ENCODE measurements around the gene TTLL5.

The TTLL5 gene

GRCh38 chr14:75811136-75811829 lies 150.2 kb downstream of the TTLL5 start:
- Histone ChIP-seq H3K36me3 (ENCODE audit: control insufficient read depth, insufficient read depth, low read length) (no peaks in the 10 kb centered on the region), H3K27me3 (ENCODE audit: control insufficient read depth, insufficient read depth, low read length) (no peaks in the 10 kb centered on the region), H3K9ac (ENCODE audit: low read depth, low read length) (no peak overlapping the region), H3K4me3 (ENCODE audit: low read depth, low read length) (no peak overlapping the region), H3K9me3 (ENCODE audit: control insufficient read depth, insufficient read depth, low read length) (no peaks in the 10 kb centered on the region), H3K4me1 (ENCODE audit: control insufficient read depth, insufficient read depth, low read length) (peaks cover 7% of the 10 kb centered on the region)

DNA sequence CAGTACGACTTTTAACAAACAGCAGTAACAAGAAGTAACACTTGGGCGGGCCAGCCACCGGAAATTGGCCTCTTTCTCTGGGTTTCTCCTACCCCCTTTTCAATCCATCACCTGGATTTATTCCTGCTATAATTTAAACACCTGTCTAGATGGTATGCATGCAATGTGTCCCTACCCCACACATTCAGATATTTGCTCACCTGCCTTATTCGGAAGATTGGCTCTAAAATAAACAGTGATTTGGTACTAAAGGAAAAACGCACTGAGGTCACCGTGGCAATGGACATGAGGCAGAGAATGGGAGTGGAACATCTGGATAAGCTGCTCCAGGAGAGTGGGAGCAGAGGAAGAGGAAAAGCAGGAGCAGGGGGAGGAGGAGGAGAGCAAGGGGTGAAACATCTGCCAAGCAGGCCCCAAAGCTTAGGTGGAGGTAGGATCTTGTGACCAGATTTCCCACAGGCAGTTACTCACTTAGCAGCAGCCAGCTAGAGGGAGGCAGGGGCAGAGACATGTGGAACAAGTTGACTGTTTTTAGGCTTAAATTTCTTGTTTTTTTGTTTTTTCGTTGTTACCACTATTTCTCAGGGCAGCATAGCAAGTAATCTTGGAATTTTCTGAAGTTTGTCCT lies 150.9 kb downstream of the TTLL5 start:
- Histone ChIP-seq H3K27me3 (ENCODE audit: control insufficient read depth, insufficient read depth, low read length) (no peaks in the 10 kb centered on the region), H3K9ac (ENCODE audit: low read depth, low read length) (no peak overlapping the region), H3K4me1 (ENCODE audit: control insufficient read depth, insufficient read depth, low read length) (peaks cover 7% of the 10 kb centered on the region), H3K4me3 (ENCODE audit: low read depth, low read length) (no peak overlapping the region), H3K9me3 (ENCODE audit: control insufficient read depth, insufficient read depth, low read length) (no peaks in the 10 kb centered on the region), H3K36me3 (ENCODE audit: control insufficient read depth, insufficient read depth, low read length) (no peaks in the 10 kb centered on the region)

- H3K27me3 ChIP-seq (ENCODE audit: control insufficient read depth, insufficient read depth, low read length), result no peaks in the 10 kb centered on the region
- H3K4me1 ChIP-seq (ENCODE audit: control insufficient read depth, insufficient read depth, low read length), result peaks cover 7% of the 10 kb centered on the region
- H3K9me3 ChIP-seq (ENCODE audit: control insufficient read depth, insufficient read depth, low read length), result no peaks in the 10 kb centered on the region
- no peaks in the 10 kb centered on the region for H3K36me3 ChIP-seq (ENCODE audit: control insufficient read depth, insufficient read depth, low read length)
- no peak overlapping the region for H3K4me3 ChIP-seq (ENCODE audit: low read depth, low read length)
- H3K9ac ChIP-seq (ENCODE audit: low read depth, low read length), result no peak overlapping the region
Observed at GRCh38 chr14:75812622-75813021, 151.6 kb downstream of the TTLL5 start.

DNA sequence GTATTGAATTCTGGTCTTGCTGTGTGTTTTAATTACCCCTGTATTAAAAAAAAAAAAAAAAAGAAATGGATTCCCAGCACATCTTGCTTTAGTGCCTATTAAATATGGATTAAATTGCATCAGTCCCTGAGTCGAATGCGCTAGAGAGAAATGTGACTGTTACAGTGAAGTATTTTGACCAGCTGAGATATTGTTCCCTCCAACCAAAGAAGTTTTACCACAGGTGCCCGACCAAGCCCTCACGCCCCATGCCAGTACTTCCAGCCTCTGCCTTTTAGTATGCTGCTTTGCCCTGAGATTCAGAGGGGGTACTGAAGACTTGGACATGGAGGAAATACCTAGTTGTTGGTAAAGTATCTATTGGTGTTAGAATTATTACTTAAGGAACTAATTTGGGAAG lies 159.7 kb downstream of the TTLL5 start:
- Histone ChIP-seq H3K9me3 (ENCODE audit: control insufficient read depth, insufficient read depth, low read length) (no peaks in the 10 kb centered on the region), H3K36me3 (ENCODE audit: control insufficient read depth, insufficient read depth, low read length) (no peaks in the 10 kb centered on the region), H3K27me3 (ENCODE audit: control insufficient read depth, insufficient read depth, low read length) (no peaks in the 10 kb centered on the region), H3K9ac (ENCODE audit: low read depth, low read length) (no peak overlapping the region), H3K4me3 (ENCODE audit: low read depth, low read length) (no peak overlapping the region), H3K4me1 (ENCODE audit: control insufficient read depth, insufficient read depth, low read length) (no peaks in the 10 kb centered on the region)

DNA sequence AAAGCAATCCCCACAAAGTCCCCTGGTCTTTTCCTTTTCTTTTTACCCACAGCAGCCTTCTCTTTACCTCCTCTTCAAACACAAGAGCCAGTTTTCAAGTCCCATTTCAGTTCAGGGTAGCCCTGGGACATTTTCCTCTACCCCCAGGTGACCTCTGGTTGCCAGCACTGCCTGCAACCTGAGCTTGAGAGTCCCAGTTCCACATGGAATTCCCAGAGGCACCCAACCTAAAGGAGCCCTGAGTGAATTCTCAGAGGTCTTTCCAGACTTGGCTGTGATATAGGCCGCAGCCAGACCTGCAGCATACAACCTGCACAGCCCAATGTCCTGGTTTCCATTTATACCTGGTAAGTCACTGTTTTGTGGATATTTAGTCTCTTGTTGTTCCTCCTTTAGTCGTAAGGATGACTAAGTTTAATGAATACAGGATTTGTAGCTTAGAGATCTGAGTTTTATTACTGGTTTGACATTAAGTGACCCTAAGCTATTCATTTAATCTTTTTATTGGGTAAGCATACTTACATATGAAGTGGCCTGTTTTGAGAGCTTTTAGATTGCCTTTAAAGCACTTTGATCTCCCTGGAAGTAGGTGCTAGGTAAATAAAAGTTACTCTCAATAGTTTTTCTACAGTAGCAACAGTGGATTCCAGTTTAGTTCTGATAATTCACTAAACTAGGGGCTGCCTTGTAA lies 160.9 kb downstream of the TTLL5 start:
- H3K36me3 ChIP-seq (ENCODE audit: control insufficient read depth, insufficient read depth, low read length), result no peaks in the 10 kb centered on the region
- no peak overlapping the region for H3K9ac ChIP-seq (ENCODE audit: low read depth, low read length)
- H3K9me3 ChIP-seq (ENCODE audit: control insufficient read depth, insufficient read depth, low read length), result no peaks in the 10 kb centered on the region
- no peak overlapping the region for H3K4me3 ChIP-seq (ENCODE audit: low read depth, low read length)
- H3K4me1 ChIP-seq (ENCODE audit: control insufficient read depth, insufficient read depth, low read length), result no peaks in the 10 kb centered on the region
- H3K27me3 ChIP-seq (ENCODE audit: control insufficient read depth, insufficient read depth, low read length), result no peaks in the 10 kb centered on the region

GRCh38 chr14:75822522-75823141 lies 161.6 kb downstream of the TTLL5 start:
- Histone ChIP-seq H3K9ac (ENCODE audit: low read depth, low read length) (no peak overlapping the region), H3K9me3 (ENCODE audit: control insufficient read depth, insufficient read depth, low read length) (no peaks in the 10 kb centered on the region)

GRCh38 chr14:75823334-75823733 lies 162.3 kb downstream of the TTLL5 start:
- Histone ChIP-seq H3K4me3 (ENCODE audit: low read depth, low read length) (no peak overlapping the region), H3K4me1 (ENCODE audit: control insufficient read depth, insufficient read depth, low read length) (no peaks in the 10 kb centered on the region), H3K27me3 (ENCODE audit: control insufficient read depth, insufficient read depth, low read length) (no peaks in the 10 kb centered on the region), H3K9ac (ENCODE audit: low read depth, low read length) (no peak overlapping the region), H3K9me3 (ENCODE audit: control insufficient read depth, insufficient read depth, low read length) (no peaks in the 10 kb centered on the region), H3K36me3 (ENCODE audit: control insufficient read depth, insufficient read depth, low read length) (no peaks in the 10 kb centered on the region)

More at GRCh38 chr14:75822522-75823141, 161.6 kb downstream of the TTLL5 start:
- Histone ChIP-seq H3K4me1 (ENCODE audit: control insufficient read depth, insufficient read depth, low read length) (no peaks in the 10 kb centered on the region), H3K4me3 (ENCODE audit: low read depth, low read length) (no peak overlapping the region), H3K27me3 (ENCODE audit: control insufficient read depth, insufficient read depth, low read length) (no peaks in the 10 kb centered on the region), H3K36me3 (ENCODE audit: control insufficient read depth, insufficient read depth, low read length) (no peaks in the 10 kb centered on the region)

- no peaks in the 10 kb centered on the region for H3K9me3 ChIP-seq (ENCODE audit: control insufficient read depth, insufficient read depth, low read length)
- H3K27me3 ChIP-seq (ENCODE audit: control insufficient read depth, insufficient read depth, low read length), result no peaks in the 10 kb centered on the region
- no peak overlapping the region for H3K9ac ChIP-seq (ENCODE audit: low read depth, low read length)
- H3K4me1 ChIP-seq (ENCODE audit: control insufficient read depth, insufficient read depth, low read length), result no peaks in the 10 kb centered on the region
- no peaks in the 10 kb centered on the region for H3K36me3 ChIP-seq (ENCODE audit: control insufficient read depth, insufficient read depth, low read length)
- H3K4me3 ChIP-seq (ENCODE audit: low read depth, low read length), result no peak overlapping the region
Observed at GRCh38 chr14:75824318-75824717, 163.3 kb downstream of the TTLL5 start.

DNA sequence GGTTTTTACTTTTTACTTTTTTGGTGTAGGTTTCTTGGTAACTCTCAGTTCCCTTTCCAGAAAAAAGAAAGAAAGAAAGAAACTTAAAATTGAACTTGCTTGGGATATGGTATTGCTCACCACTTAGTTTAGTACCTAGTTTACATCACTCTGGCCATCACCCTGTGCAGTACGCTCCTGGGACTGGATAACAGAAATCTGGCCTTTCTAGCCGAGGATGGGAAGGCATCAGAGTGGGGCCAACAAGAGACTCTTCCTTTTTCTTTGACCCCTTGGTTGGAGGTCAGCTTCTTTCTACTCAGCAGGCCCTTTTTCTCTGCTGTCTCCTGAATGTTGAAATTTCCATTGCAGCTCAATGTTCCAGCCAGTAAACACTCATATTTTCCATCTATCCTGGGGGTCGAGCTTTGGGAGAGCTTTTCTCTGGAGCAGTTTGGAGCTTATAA lies 164.1 kb downstream of the TTLL5 start:
- no peaks in the 10 kb centered on the region for H3K27me3 ChIP-seq (ENCODE audit: control insufficient read depth, insufficient read depth, low read length)
- H3K9me3 ChIP-seq (ENCODE audit: control insufficient read depth, insufficient read depth, low read length), result no peaks in the 10 kb centered on the region
- no peaks in the 10 kb centered on the region for H3K4me1 ChIP-seq (ENCODE audit: control insufficient read depth, insufficient read depth, low read length)
- no peaks in the 10 kb centered on the region for H3K36me3 ChIP-seq (ENCODE audit: control insufficient read depth, insufficient read depth, low read length)
- no peak overlapping the region for H3K4me3 ChIP-seq (ENCODE audit: low read depth, low read length)
- H3K9ac ChIP-seq (ENCODE audit: low read depth, low read length), result no peak overlapping the region

- no peaks in the 10 kb centered on the region for H3K27me3 ChIP-seq (ENCODE audit: control insufficient read depth, insufficient read depth, low read length)
- no peak overlapping the region for H3K4me3 ChIP-seq (ENCODE audit: low read depth, low read length)
- peaks cover 3% of the 10 kb centered on the region for H3K4me1 ChIP-seq (ENCODE audit: control insufficient read depth, insufficient read depth, low read length)
Observed at GRCh38 chr14:75826599-75826998, 165.6 kb downstream of the TTLL5 start.

GRCh38 chr14:75827331-75827730 lies 166.3 kb downstream of the TTLL5 start:
- Histone ChIP-seq H3K4me1 (ENCODE audit: control insufficient read depth, insufficient read depth, low read length) (peaks cover 6% of the 10 kb centered on the region), H3K27me3 (ENCODE audit: control insufficient read depth, insufficient read depth, low read length) (no peaks in the 10 kb centered on the region), H3K9ac (ENCODE audit: low read depth, low read length) (no peak overlapping the region), H3K4me3 (ENCODE audit: low read depth, low read length) (no peak overlapping the region), H3K9me3 (ENCODE audit: control insufficient read depth, insufficient read depth, low read length) (no peaks in the 10 kb centered on the region), H3K36me3 (ENCODE audit: control insufficient read depth, insufficient read depth, low read length) (no peaks in the 10 kb centered on the region)

More at GRCh38 chr14:75826599-75826998, 165.6 kb downstream of the TTLL5 start:
- H3K9ac ChIP-seq (ENCODE audit: low read depth, low read length), result no peak overlapping the region
- no peaks in the 10 kb centered on the region for H3K36me3 ChIP-seq (ENCODE audit: control insufficient read depth, insufficient read depth, low read length)
- no peaks in the 10 kb centered on the region for H3K9me3 ChIP-seq (ENCODE audit: control insufficient read depth, insufficient read depth, low read length)

Data from iPS-15b (cell line).